ENCODE measurements around the gene PLCH2. TPM values are rescaled to one million over a fixed set of nuclear protein-coding genes. Genes with fewer than 3 reads are reported as not detected.

The PLCH2 gene
- total and polyA plus RNA-seq, 7 donors = 0.04 to 0.60 (median 0.09) TPM; not detected in 1

GRCh38 chr1:2520806-2521205 lies 44.7 kb downstream of the PLCH2 start:
- Histone ChIP-seq H3K9me3 (no peaks in the 10 kb centered on the region), H3K36me3 (ENCODE audit: insufficient read depth in 1 of 2, low read depth in 1 of 2) (peaks cover 18 to 61% of the 10 kb centered on the region in 2 donors), H3K27ac (no peak overlapping the region), H3K4me1 (peaks cover 27% of the 10 kb centered on the region), H3K27me3 (ENCODE audit: insufficient read depth in 3 of 3, low read length in 2 of 3) (no peaks in the 10 kb centered on the region), H3K4me3 (no peak overlapping the region)
- 89 to 90% (median 89%) methylated on average over 21 of the region's 21 CpGs for WGBS, 3 donors
- TF ChIP-seq, protein P1, sequence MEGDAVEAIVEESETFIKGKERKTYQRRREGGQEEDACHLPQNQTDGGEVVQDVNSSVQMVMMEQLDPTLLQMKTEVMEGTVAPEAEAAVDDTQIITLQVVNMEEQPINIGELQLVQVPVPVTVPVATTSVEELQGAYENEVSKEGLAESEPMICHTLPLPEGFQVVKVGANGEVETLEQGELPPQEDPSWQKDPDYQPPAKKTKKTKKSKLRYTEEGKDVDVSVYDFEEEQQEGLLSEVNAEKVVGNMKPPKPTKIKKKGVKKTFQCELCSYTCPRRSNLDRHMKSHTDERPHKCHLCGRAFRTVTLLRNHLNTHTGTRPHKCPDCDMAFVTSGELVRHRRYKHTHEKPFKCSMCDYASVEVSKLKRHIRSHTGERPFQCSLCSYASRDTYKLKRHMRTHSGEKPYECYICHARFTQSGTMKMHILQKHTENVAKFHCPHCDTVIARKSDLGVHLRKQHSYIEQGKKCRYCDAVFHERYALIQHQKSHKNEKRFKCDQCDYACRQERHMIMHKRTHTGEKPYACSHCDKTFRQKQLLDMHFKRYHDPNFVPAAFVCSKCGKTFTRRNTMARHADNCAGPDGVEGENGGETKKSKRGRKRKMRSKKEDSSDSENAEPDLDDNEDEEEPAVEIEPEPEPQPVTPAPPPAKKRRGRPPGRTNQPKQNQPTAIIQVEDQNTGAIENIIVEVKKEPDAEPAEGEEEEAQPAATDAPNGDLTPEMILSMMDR (IDR thresholded peaks at IDR 0.05) = no peak
- ATAC-seq (no peak), DNase-seq (no peak)
- intact Hi-C loops (cut with DNase I) = no loop called here

DNA sequence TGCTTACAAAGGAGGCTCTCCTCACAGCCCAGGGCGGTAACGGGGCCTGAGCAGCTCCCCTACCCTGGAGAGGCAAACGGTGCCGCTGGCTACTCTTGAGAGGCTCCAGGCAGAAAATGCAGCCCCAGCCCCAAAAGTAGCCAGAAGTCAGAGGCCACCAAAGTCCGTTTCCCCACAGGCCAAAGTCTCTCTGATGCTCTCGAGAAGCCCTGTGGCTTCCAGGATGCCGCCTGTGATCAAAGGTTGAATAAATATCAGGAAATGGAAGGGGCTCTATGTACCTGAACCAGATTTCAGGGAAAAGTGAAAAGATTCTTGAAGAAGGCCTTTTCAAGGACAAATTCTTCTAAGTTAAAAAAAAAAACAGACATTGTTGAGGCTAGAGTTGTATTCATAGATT lies 46.1 kb downstream of the PLCH2 start:
- Histone ChIP-seq H3K9me3 (no peaks in the 10 kb centered on the region), H3K36me3 (ENCODE audit: insufficient read depth in 1 of 2, low read depth in 1 of 2) (peaks cover 9 to 47% of the 10 kb centered on the region in 2 donors), H3K27me3 (ENCODE audit: insufficient read depth in 3 of 3, low read length in 2 of 3) (no peaks in the 10 kb centered on the region), H3K27ac (no peak overlapping the region), H3K4me1 (peaks cover 34% of the 10 kb centered on the region), H3K4me3 (no peak overlapping the region)
- TF ChIP-seq, protein P1 (IDR thresholded peaks at IDR 0.05) = no peak
- DNase-seq = no peak
- ATAC-seq = no peak
- intact Hi-C loops (cut with DNase I) = no loop called here
- WGBS, 3 donors = 91 to 93% (median 92%) methylated on average over 7 of the region's 7 CpGs

DNA sequence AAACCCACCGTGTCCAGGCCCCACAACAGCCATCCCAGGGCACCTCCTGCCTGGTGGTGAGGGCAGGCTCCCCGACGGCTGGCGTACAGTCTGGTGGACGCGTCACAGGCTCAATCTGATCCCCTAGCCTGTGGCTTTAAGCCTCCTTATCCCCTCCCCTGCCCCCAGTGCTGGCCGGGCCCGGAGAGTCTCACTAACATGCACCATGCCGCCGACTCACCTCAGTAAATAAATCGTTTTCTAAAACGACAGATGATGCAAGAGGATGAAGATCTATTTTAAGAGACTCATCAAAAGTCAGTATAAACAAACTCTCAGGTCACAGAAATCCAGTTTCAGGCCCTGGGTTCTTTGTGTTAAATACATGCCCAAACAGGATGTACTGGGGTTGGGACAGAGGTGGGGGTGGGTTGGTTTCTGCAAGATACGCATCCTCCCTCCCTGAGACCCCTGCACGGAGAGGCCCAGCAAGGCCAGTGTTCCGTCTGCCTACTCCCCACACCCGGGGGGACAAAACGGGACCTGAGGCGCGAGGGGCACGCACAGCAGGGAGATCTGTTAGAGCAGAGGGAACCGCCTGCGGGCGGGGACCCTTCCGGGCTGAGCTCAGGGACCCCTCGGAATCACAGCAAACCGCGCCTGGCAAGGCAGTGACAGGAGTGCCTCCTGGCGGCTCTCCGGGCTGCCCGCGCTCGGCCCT lies 47.3 kb downstream of the PLCH2 start:
- H3K27ac ChIP-seq = peak overlapping the region; percentile 77
- H3K9me3 ChIP-seq = no peaks in the 10 kb centered on the region
- H3K36me3 ChIP-seq (ENCODE audit: insufficient read depth in 1 of 2, low read depth in 1 of 2) = peaks cover 6 to 36% of the 10 kb centered on the region in 2 donors
- WGBS, 3 donors = 44 to 59% (median 58%) methylated on average over 31 to 32 of the region's 32 CpGs
- peaks cover 45% of the 10 kb centered on the region for H3K4me1 ChIP-seq
- H3K27me3 ChIP-seq (ENCODE audit: insufficient read depth in 3 of 3, low read length in 2 of 3) = no peaks in the 10 kb centered on the region
- intact Hi-C loops (cut with DNase I) = no loop called here
- peak overlapping the region; percentile 77 for H3K4me3 ChIP-seq
- DNase-seq (peak in 1 of 2 donors; percentile 80), ATAC-seq (peak in 3 of 4 donors; percentile 30 to 36 (median 32))
- TF ChIP-seq, protein P1 (IDR thresholded peaks at IDR 0.05) = no peak

DNA sequence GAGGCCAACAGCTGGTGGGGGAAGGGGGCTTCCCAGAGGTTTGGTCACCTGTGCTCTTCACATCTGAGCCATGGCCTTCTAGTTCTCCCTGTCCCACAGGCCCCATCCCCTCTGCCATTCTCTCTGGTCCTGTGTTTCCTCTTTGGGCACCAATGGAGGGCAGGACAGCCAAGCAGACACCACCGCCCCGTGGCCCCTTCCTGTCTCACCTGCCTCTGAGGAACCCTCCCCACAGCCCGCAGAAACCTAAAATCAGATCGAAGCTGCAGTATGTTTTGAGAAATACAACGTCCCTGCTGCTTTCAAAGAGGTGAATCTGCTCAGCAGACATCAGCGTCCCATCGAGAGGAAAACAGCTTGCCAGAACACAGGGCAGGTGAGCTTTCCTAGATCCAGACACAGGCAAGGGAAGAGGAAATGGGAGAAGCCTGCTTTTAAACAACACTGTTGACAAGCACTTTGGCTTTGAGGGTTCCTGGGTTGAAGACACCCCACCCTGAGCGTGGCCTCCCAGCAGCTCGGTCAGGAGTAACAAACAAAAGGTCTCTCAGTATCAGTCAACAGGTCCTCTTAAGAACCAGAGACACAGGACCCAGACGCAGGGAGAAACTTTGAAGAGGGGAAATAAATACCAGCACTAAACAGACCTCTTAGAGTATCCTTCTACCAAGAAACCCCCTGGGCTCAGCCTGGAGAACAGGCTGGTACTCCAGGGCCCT lies 48.0 kb downstream of the PLCH2 start:
- 57 to 79% (median 69%) methylated on average over 10 of the region's 10 CpGs for WGBS, 3 donors
- Histone ChIP-seq H3K4me1 (peaks cover 52% of the 10 kb centered on the region), H3K9me3 (no peaks in the 10 kb centered on the region), H3K27me3 (ENCODE audit: insufficient read depth in 3 of 3, low read length in 2 of 3) (no peaks in the 10 kb centered on the region), H3K27ac (peak overlapping the region; percentile 77), H3K4me3 (peak overlapping the region; percentile 77), H3K36me3 (ENCODE audit: insufficient read depth in 1 of 2, low read depth in 1 of 2) (peaks cover 6 to 29% of the 10 kb centered on the region in 2 donors)
- no peak for ATAC-seq
- no peak for DNase-seq
- TF ChIP-seq, protein P1 (IDR thresholded peaks at IDR 0.05) = peak; percentile 14
- intact Hi-C loops (cut with DNase I) = no loop called here

All from psoas muscle (tissue), 8 donors.